Gastrocnemius medialis (tissue), 4 donors: ENCODE data around the gene ERI3.

Source experiments
- CTCF ChIP-seq, 5 experiments: fragments of 450-650 bp in 3 of 5; fragments of 200-600 bp in 2 of 5; sonication (generic) in 2 of 5; IDR thresholded peaks in 4 of 5; conservative IDR thresholded peaks in 1 of 5; 1 replicate in 4 of 5; 2 replicates in 1 of 5; pipeline ENCODE4 v1.5.1; 2016 to 2019; ENCODE audit warnings: antibody characterized with exemption in 5 of 5, mild to moderate bottlenecking in 3 of 5, moderate library complexity in 3 of 5
- POLR2A ChIP-seq, 2 donors: fragments of 450-650 bp; IDR thresholded peaks; one replicate each; pipeline ENCODE4 v1.6.1; 2017; ENCODE audit warnings: antibody characterized with exemption in 2 of 2, mild to moderate bottlenecking in 2 of 2, moderate library complexity in 2 of 2

DNA sequence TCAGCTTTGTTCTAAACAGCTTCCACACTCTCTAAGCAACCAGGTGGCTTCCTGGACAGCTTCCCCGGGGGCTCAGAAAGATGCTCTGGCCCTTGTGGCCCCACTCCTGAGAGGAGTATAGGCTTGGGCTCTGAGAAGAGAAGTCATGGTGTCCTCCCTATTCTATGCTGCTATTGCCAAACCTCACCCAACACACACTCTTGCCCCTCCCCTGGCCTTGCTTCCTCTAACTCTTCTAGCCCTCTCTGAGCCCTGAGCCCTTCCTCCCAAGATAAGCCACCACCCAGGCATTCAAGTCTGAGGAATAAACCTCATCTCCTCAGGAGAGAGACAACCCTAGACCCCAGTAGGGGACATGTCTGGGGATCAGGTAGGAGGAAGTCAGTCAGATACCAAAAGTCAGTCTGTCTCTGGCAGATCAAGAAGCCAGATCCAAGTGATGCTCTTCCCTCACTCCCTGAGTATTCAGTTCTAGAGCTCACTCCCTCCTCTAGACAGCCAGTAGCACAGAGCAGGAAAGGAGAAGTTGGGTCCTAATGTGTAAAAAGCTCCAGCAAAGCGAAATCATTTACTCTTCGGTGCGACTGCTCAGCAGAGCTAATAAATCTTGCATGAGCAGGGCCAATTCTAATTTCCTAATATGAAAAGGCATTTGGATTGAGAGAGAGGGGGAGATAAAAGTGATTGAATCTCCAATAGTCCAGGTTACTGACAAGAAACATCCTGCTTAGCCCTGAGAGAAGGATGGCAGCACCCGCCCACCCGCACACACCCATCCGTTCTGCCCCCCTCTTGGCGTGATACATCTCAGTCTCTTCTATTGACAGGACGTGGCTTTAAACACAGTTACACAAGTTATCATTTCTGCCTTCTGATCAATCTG is 91.2 kb downstream of the ERI3 start:
- TF ChIP-seq CTCF (IDR thresholded peaks at IDR 0.05 in 4 of 5, conservative IDR thresholded peaks at IDR 0.05 in 1 of 5) (no peak), POLR2A (IDR thresholded peaks at IDR 0.05) (no peak)
